ENCODE data around the gene ZMAT2. TPM values are rescaled to one million over a fixed set of nuclear protein-coding genes. Genes with fewer than 3 reads are reported as not detected.

ZMAT2 gene
- total and polyA plus RNA-seq, 2 of the 8 experiments (the other 6 are each of a cell fraction or from before 2014, with no cell fraction given), result 56.8 to 65.9 TPM

DNA sequence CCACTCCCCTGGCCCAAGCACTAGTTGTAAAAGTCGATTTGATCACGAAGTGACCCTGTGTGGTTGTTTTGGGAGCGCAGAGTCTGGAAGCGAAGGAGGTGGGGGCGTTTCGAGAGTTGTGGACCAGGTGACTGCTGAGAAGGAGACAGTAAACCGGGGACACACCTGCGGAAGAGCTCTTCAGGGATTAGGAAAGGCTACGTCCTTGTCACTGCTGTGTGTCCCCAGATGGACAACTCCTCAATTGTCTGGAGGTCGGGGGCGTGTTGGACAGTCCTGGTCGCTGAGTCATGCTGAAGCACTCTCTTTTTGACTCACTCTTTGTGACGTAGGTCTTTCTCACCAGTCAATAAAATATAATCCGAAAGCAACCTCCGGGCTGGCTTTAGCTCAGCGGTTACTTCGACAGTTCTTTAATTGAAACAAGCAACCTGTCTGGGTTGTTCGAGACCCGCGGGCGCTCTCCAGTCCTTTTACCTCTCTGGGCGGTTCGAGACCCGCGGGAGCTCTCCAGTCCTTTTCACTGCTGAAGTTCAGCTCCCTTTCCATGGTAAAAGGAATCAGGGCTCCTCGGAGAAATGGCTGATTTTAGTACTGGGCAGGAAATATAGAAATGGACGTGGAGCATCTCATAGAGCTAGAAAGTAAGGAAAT is 10.8 kb downstream of the ZMAT2 start (continued):
- no peak for TF ChIP-seq PHF8 (conservative IDR thresholded peaks at IDR 0.05; ENCODE audit: low read depth, low read length)
- TF ChIP-seq KDM4A (IDR thresholded peaks at IDR 0.05; ENCODE audit: low read depth, low read length, severe bottlenecking), result peak; percentile 57
- no peak for TF ChIP-seq JUN (IDR thresholded peaks at IDR 0.05; ENCODE audit: low read depth, low read length)
- TF ChIP-seq MAFK (IDR thresholded peaks at IDR 0.05; ENCODE audit: low read depth, low read length), result peak; percentile 85
- TF ChIP-seq SP4 (IDR thresholded peaks at IDR 0.05; ENCODE audit: low read length), result no peak
- 0 out of 4 replicates have a peak, but pooled peaks of 1 of the 2 experiments have one; percentile 48 for TF ChIP-seq HDAC2 (IDR thresholded peaks at IDR 0.05; ENCODE audit: borderline replicate concordance in 1 of 2, low read depth in 2 of 2, low read length in 2 of 2)
- no peak for TF ChIP-seq SIRT6 (IDR thresholded peaks at IDR 0.05; ENCODE audit: low read length)
- peak in 1 of 2 experiments; percentile 64; a peak in 2 of 3 replicates for TF ChIP-seq POLR2A (IDR thresholded peaks at IDR 0.05; ENCODE audit: control extremely low read depth in 1 of 2, low read depth in 2 of 2, low read length in 2 of 2)
- TF ChIP-seq RBBP5 (IDR thresholded peaks at IDR 0.05; ENCODE audit: borderline replicate concordance, low read depth, low read length), result peak; percentile 71
- TF ChIP-seq, protein P1, sequence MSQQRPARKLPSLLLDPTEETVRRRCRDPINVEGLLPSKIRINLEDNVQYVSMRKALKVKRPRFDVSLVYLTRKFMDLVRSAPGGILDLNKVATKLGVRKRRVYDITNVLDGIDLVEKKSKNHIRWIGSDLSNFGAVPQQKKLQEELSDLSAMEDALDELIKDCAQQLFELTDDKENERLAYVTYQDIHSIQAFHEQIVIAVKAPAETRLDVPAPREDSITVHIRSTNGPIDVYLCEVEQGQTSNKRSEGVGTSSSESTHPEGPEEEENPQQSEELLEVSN (IDR thresholded peaks at IDR 0.05), result no peak
- no peak for TF ChIP-seq EZH2 (IDR thresholded peaks at IDR 0.05; ENCODE audit: low read depth, low read length, severe bottlenecking)
- no peak for TF ChIP-seq RNF2 (IDR thresholded peaks at IDR 0.05; ENCODE audit: borderline replicate concordance, low read depth, low read length, missing control alignments, poor library complexity, severe bottlenecking)
- no peak for TF ChIP-seq RFX5 (IDR thresholded peaks at IDR 0.05; ENCODE audit: borderline replicate concordance, low read depth, low read length)
- peak; percentile 34; the same call in 1 of the 2 replicates for TF ChIP-seq POLR2AphosphoS5 (IDR thresholded peaks at IDR 0.05; ENCODE audit: low read depth, low read length)
- no peak for TF ChIP-seq GTF2F1 (IDR thresholded peaks at IDR 0.05; ENCODE audit: borderline replicate concordance, low read depth, low read length)
- no peak for TF ChIP-seq ZNF274 (IDR thresholded peaks at IDR 0.05; ENCODE audit: borderline replicate concordance, extremely low read depth, low read length)
- no peak for TF ChIP-seq CHD1 (IDR thresholded peaks at IDR 0.05; ENCODE audit: low read depth, low read length)
- no peak for TF ChIP-seq RXRA (IDR thresholded peaks at IDR 0.05; ENCODE audit: insufficient read depth, low read depth, low read length)
- peak; percentile 82 for TF ChIP-seq CREB1 (IDR thresholded peaks at IDR 0.05)
- TF ChIP-seq JUND (IDR thresholded peaks at IDR 0.05; ENCODE audit: low read length), result peak; percentile 81
